ENCODE data around the gene ZNF784.

ZNF784 gene

DNA sequence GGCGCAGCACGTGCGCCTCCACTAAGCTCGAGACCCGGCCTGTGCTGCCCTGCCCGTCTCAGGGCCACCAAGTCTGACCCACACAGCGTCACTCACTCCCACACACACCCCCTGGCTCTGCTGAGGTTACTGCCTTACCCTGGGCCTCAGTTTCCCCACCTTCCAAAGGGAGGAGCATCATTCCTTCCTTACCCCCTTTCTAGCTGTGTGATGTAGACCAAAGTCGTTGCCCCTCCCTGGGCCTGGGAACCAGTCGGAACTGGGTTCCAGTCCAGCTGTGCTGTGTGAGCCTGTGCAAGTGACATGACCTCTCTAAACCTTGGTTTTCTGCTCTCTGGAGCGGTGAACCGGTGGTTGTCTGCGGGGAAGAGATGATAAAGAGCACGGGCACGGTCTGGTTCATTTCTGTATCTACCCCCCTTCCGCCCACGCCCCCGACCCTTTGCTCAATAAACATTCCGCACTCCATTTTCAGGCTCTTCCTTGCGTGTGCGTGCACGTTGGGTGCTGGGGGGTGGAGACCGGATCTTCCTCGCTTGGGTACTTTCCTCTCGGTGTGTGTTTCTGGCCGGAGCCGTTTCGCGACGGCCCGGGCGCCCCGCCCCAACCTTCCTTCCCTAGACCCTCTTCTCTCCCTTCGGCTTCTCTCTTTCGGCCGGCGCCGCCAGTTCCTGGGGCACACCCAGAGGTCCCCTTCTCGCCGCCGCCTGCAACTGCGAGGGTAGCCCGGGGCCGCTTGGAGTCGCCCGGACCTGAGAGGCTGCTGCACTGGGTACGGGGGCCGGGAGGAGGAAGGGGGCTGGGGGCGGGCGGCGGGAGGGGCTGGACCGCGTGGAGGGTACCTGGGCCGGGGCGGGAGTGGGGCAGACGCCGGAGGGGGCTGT is 18.9 kb upstream of the ZNF784 start, which contains the start of gene ZNF581 (continued):
- TF ChIP-seq ZSCAN5A (tag by site-specific recombination; IDR thresholded peaks at IDR 0.05) (no peak), KLF9 (tag by site-specific recombination; IDR thresholded peaks at IDR 0.05; ENCODE audit: low read depth) (peak; percentile 98), ZNF266 (tag by site-specific recombination; IDR thresholded peaks at IDR 0.05; ENCODE audit: low read depth) (no peak), ZNF221 (tag by site-specific recombination; IDR thresholded peaks at IDR 0.05; ENCODE audit: borderline replicate concordance) (no peak), ZNF660 (tag by site-specific recombination; IDR thresholded peaks at IDR 0.05) (peak; percentile 94), ZNF155 (tag by site-specific recombination; IDR thresholded peaks at IDR 0.05) (no peak), ZNF324 (tag by site-specific recombination; IDR thresholded peaks at IDR 0.05) (no peak; the same call in 1 of the 2 replicates), KLF16 (tag by site-specific recombination; IDR thresholded peaks at IDR 0.05) (peak; percentile 100), ZNF416 (tag by site-specific recombination; IDR thresholded peaks at IDR 0.05) (no peak; the same call in 1 of the 2 replicates), ZNF146 (tag by site-specific recombination; IDR thresholded peaks at IDR 0.05) (peak; percentile 27; the same call in 1 of the 2 replicates), ZNF132 (tag by site-specific recombination; IDR thresholded peaks at IDR 0.05; ENCODE audit: borderline replicate concordance) (no peak), PRDM4 (tag by site-specific recombination; IDR thresholded peaks at IDR 0.05) (peak; percentile 68), ZNF148 (tag by site-specific recombination; IDR thresholded peaks at IDR 0.05; ENCODE audit: borderline replicate concordance) (peak; percentile 54; the same call in 1 of the 2 replicates), ZNF10 (tag by site-specific recombination; IDR thresholded peaks at IDR 0.05) (no peak), ZNF23 (tag by site-specific recombination; IDR thresholded peaks at IDR 0.05; ENCODE audit: borderline replicate concordance) (0 out of 2 replicates have a peak, but pooled peaks have one; percentile 12), ZNF239 (tag by site-specific recombination; IDR thresholded peaks at IDR 0.05) (peak; percentile 56; the same call in 1 of the 2 replicates), ZNF302 (tag by site-specific recombination; IDR thresholded peaks at IDR 0.05; ENCODE audit: low read depth) (no peak), RBAK (tag by site-specific recombination; IDR thresholded peaks at IDR 0.05) (no peak), SCRT2 (tag by site-specific recombination; IDR thresholded peaks at IDR 0.05) (no peak), ZNF530 (tag by site-specific recombination; IDR thresholded peaks at IDR 0.05; ENCODE audit: low read depth) (no peak), ZNF133 (tag by site-specific recombination; IDR thresholded peaks at IDR 0.05) (no peak), KLF8 (tag by site-specific recombination; IDR thresholded peaks at IDR 0.05) (peak; percentile 100), ZFP69B (tag by site-specific recombination; IDR thresholded peaks at IDR 0.05) (peak; percentile 82), ZNF777 (tag by site-specific recombination; IDR thresholded peaks at IDR 0.05; ENCODE audit: borderline replicate concordance) (no peak; the same call in 1 of the 2 replicates), ZNF544 (tag by site-specific recombination; IDR thresholded peaks at IDR 0.05) (no peak), ZNF214 (tag by site-specific recombination; IDR thresholded peaks at IDR 0.05; ENCODE audit: borderline replicate concordance) (no peak)
- TF ChIP-seq, protein P1, sequence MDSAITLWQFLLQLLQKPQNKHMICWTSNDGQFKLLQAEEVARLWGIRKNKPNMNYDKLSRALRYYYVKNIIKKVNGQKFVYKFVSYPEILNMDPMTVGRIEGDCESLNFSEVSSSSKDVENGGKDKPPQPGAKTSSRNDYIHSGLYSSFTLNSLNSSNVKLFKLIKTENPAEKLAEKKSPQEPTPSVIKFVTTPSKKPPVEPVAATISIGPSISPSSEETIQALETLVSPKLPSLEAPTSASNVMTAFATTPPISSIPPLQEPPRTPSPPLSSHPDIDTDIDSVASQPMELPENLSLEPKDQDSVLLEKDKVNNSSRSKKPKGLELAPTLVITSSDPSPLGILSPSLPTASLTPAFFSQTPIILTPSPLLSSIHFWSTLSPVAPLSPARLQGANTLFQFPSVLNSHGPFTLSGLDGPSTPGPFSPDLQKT (IDR thresholded peaks at IDR 0.05; ENCODE audit: borderline replicate concordance, low read depth, low read length): no peak
- TF ChIP-seq, protein P2, sequence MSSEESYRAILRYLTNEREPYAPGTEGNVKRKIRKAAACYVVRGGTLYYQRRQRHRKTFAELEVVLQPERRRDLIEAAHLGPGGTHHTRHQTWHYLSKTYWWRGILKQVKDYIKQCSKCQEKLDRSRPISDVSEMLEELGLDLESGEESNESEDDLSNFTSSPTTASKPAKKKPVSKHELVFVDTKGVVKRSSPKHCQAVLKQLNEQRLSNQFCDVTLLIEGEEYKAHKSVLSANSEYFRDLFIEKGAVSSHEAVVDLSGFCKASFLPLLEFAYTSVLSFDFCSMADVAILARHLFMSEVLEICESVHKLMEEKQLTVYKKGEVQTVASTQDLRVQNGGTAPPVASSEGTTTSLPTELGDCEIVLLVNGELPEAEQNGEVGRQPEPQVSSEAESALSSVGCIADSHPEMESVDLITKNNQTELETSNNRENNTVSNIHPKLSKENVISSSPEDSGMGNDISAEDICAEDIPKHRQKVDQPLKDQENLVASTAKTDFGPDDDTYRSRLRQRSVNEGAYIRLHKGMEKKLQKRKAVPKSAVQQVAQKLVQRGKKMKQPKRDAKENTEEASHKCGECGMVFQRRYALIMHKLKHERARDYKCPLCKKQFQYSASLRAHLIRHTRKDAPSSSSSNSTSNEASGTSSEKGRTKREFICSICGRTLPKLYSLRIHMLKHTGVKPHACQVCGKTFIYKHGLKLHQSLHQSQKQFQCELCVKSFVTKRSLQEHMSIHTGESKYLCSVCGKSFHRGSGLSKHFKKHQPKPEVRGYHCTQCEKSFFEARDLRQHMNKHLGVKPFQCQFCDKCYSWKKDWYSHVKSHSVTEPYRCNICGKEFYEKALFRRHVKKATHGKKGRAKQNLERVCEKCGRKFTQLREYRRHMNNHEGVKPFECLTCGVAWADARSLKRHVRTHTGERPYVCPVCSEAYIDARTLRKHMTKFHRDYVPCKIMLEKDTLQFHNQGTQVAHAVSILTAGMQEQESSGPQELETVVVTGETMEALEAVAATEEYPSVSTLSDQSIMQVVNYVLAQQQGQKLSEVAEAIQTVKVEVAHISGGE (tag by site-specific recombination; conservative IDR thresholded peaks at IDR 0.05; ENCODE audit: low read depth): peak; percentile 100
